Stimulated activated memory B cell treated with anti-CD40 and anti-IgM and Interleukin-4, amounts not matched to agents 10 μg/mL and 1 μg/mL and 100 μg/mL, for 72 hours (primary cell): ENCODE results near the gene TDRD6.
"Not testable (repeated sequence)": the region's sequence is repeated elsewhere in the genome, so short reads cannot be mapped to it uniquely, and the experiment has no call there.

Experiments used
- ATAC-seq: fragments of 150-1000 bp; cut with Tn5 transposase; 2 replicates; pipeline ENCODE4 v1.10.0; 2021
- H3K27ac Mint-ChIP-seq: one replicate; pipeline ENCODE4 v1.8.0; 2022; ENCODE audit warnings: mild to moderate bottlenecking, mixed read lengths
- H3K27me3 Mint-ChIP-seq: one replicate; pipeline ENCODE4 v1.8.0; 2022; ENCODE audit warnings: mixed read lengths
- H3K36me3 Mint-ChIP-seq: one replicate; pipeline ENCODE4 v1.8.0; 2022; ENCODE audit warnings: mixed read lengths
- H3K4me1 Mint-ChIP-seq: one replicate; pipeline ENCODE4 v1.8.0; 2022; ENCODE audit warnings: mixed read lengths
- H3K4me3 Mint-ChIP-seq: one replicate; pipeline ENCODE4 v1.8.0; 2022; ENCODE audit warnings: mild to moderate bottlenecking, moderate library complexity, mixed read lengths
- H3K9me3 Mint-ChIP-seq: one replicate; pipeline ENCODE4 v1.8.0; 2022; ENCODE audit warnings: mixed read lengths

The TDRD6 gene, protein sequence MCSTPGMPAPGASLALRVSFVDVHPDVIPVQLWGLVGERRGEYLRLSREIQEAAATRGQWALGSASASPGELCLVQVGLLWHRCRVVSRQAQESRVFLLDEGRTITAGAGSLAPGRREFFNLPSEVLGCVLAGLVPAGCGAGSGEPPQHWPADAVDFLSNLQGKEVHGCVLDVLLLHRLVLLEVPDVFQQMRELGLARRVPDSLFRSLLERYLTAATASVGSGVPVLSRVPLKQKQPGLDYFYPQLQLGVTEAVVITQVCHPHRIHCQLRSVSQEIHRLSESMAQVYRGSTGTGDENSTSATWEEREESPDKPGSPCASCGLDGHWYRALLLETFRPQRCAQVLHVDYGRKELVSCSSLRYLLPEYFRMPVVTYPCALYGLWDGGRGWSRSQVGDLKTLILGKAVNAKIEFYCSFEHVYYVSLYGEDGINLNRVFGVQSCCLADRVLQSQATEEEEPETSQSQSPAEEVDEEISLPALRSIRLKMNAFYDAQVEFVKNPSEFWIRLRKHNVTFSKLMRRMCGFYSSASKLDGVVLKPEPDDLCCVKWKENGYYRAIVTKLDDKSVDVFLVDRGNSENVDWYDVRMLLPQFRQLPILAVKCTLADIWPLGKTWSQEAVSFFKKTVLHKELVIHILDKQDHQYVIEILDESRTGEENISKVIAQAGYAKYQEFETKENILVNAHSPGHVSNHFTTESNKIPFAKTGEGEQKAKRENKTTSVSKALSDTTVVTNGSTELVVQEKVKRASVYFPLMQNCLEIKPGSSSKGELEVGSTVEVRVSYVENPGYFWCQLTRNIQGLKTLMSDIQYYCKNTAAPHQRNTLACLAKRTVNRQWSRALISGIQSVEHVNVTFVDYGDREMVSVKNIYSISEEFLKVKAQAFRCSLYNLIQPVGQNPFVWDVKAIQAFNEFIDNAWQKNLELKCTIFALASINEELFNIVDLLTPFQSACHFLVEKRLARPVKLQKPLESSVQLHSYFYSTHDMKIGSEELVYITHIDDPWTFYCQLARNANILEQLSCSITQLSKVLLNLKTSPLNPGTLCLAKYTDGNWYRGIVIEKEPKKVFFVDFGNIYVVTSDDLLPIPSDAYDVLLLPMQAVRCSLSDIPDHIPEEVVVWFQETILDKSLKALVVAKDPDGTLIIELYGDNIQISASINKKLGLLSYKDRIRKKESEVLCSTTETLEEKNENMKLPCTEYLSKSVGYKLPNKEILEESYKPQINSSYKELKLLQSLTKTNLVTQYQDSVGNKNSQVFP (N-terminal part only)

DNA sequence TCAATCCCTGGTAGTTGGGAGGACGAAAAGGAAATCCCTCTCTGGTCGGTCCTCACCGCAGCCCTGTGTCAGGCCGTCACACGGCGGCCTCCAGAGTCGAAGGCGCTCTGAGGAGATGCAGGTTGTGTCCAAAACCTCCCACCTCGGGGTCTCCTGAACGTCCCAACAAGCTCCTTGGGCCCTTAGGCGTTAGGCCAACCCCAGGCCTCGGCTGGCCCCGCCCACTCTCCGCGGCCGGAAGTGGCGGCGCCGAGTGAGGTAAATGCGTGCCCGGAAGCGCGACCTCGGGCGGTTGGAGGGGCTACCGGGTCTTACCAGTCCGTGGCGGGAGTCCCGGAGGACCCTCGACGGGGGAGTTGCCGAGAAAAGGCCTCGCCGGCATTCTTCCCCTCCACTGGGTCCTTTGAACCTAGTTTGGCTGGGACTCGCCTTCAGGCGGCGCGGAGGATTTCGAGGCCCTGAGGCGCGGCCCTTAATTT, at the start of gene TDRD6:
Gene TDRD6 (plus strand): TSS at position 267 of the 479 bp plus-strand sequence. CDS start 244 bp downstream, outside the sequence.
- no peak for ATAC-seq
- no peaks in the 10 kb centered on the region for H3K4me1 Mint-ChIP-seq
- no peaks in the 10 kb centered on the region for H3K27me3 Mint-ChIP-seq
- no peaks in the 10 kb centered on the region for H3K36me3 Mint-ChIP-seq
- H3K27ac Mint-ChIP-seq: no peak within 1 kb of the TSS
- no peak within 1 kb of the TSS for H3K4me3 Mint-ChIP-seq
- no peaks in the 10 kb centered on the region for H3K9me3 Mint-ChIP-seq

DNA sequence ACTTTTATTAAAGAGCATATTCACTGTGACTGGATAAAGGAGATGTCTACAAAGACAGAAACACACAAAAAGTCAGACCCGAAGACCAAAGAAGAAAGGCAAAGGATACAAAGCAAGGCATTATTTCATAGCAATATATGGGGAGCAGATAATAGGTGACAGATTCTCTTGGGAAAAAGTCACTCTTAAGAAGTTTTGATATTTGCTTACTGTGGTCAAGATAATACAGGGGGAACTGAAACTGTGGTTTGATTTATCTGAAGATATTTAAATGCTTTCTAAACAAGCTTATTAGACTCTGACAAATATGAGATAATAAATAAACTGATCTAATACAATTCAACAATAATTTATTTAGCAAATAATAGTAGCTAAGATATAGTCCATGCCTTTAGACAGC, 49.8 kb upstream of the TDRD6 start:
- no peak overlapping the region for H3K4me3 Mint-ChIP-seq
- no peaks in the 10 kb centered on the region for H3K9me3 Mint-ChIP-seq
- no peaks in the 10 kb centered on the region for H3K36me3 Mint-ChIP-seq
- H3K27me3 Mint-ChIP-seq: peaks cover 42% of the 10 kb centered on the region
- no peak for ATAC-seq
- H3K27ac Mint-ChIP-seq: no peak overlapping the region
- H3K4me1 Mint-ChIP-seq: peaks cover 10% of the 10 kb centered on the region

- H3K36me3 Mint-ChIP-seq: no peaks in the 10 kb centered on the region
- H3K4me3 Mint-ChIP-seq: no peak overlapping the region
- no peaks in the 10 kb centered on the region for H3K9me3 Mint-ChIP-seq
- peaks cover 10% of the 10 kb centered on the region for H3K4me1 Mint-ChIP-seq
- ATAC-seq: no peak
- H3K27me3 Mint-ChIP-seq: peaks cover 46% of the 10 kb centered on the region
- H3K27ac Mint-ChIP-seq: no peak overlapping the region
Measured at GRCh38 chr6:46638650-46639049, 49.0 kb upstream of the TDRD6 start.

- Mint-ChIP-seq H3K4me3 (no peak overlapping the region), H3K9me3 (peaks cover 6% of the 10 kb centered on the region), H3K4me1 (peaks cover under 1% of the 10 kb centered on the region), H3K27me3 (peaks cover 34% of the 10 kb centered on the region), H3K36me3 (no peaks in the 10 kb centered on the region), H3K27ac (no peak overlapping the region)
- no peak for ATAC-seq
Measured at GRCh38 chr6:46642928-46643751, 44.5 kb upstream of the TDRD6 start.

- Mint-ChIP-seq H3K36me3 (no peaks in the 10 kb centered on the region), H3K27ac (no peak overlapping the region), H3K27me3 (peaks cover 31% of the 10 kb centered on the region), H3K9me3 (peaks cover 6% of the 10 kb centered on the region), H3K4me1 (no peaks in the 10 kb centered on the region), H3K4me3 (no peak overlapping the region)
- ATAC-seq: no peak
Measured at GRCh38 chr6:46645265-46645664, 42.4 kb upstream of the TDRD6 start.

DNA sequence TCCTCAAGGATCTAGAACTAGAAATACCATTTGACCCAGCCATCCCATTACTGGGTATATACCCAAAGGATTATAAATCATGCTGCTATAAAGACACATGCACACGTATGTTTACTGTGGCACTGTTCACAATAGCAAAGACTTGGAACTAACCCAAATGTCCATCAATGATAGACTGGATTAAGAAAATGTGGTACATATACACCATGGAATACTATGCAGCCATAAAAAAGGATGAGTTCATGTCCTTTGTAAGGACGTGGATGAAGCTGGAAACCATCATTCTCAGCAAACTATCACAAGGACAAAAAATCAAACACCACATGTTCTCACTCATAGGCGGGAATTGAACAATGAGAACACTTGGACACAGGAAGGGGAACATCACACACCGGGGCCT, 39.6 kb upstream of the TDRD6 start:
- H3K36me3 Mint-ChIP-seq, H3K9me3 Mint-ChIP-seq, H3K27ac Mint-ChIP-seq, ATAC-seq, H3K4me3 Mint-ChIP-seq: not testable (repeated sequence)
- H3K4me1 Mint-ChIP-seq: peaks cover 10% of the 10 kb centered on the region
- peaks cover 41% of the 10 kb centered on the region for H3K27me3 Mint-ChIP-seq

DNA sequence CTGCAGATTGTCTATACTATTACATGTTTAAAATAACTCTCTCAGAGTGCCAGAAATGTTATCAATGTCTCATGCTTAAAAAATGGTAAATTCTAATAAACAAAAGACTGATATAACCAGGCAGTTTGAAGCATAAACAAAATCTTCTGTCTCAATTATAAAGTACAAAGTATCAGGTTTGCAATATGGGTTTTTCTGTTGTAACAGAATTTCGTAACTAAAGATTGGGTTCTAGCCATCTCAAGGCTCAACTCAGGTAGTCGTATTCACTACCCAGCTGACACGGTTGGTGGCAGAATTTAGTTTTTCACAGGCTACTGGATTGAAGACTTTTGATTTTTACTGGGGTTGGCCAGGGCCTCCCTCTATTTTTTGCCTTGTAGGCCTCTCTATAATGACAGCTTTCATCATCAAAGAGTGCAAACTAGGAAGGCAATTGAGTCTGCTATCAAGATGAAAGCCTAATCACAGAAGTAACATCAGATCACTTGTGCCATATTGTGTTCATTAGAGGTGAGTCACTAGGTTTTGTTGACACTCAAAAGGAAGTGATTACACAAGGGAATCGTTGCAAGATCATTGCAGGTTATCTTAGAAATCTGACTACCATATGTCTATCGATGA, 38.7 kb upstream of the TDRD6 start:
- Mint-ChIP-seq H3K4me1 (peaks cover 16% of the 10 kb centered on the region), H3K9me3 (peaks cover 6% of the 10 kb centered on the region), H3K27ac (no peak overlapping the region), H3K27me3 (peaks cover 47% of the 10 kb centered on the region), H3K4me3 (no peak overlapping the region), H3K36me3 (no peaks in the 10 kb centered on the region)
- ATAC-seq: no peak

DNA sequence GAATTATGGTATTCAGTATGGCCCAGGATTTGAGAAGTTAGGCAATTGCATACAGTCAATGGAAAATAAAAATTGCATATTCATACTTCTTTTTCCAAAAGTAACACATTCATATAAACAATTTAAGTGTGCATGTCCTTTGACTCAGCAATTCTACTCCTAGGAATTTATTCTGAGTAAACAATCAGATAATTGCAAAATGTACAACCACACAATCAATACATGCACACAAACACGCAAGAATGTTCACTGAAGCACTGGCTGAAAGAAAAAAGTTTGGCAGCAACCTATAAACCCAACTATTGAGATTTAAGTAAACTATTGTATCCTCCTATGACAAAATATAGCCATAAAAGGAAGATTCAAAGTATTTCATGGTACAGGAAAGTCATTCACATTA, 36.7 kb upstream of the TDRD6 start:
- H3K9me3 Mint-ChIP-seq: no peaks in the 10 kb centered on the region
- no peak for ATAC-seq
- H3K4me3 Mint-ChIP-seq: no peak overlapping the region
- no peak overlapping the region for H3K27ac Mint-ChIP-seq
- peaks cover 64% of the 10 kb centered on the region for H3K27me3 Mint-ChIP-seq
- peaks cover 16% of the 10 kb centered on the region for H3K4me1 Mint-ChIP-seq
- H3K36me3 Mint-ChIP-seq: no peaks in the 10 kb centered on the region

DNA sequence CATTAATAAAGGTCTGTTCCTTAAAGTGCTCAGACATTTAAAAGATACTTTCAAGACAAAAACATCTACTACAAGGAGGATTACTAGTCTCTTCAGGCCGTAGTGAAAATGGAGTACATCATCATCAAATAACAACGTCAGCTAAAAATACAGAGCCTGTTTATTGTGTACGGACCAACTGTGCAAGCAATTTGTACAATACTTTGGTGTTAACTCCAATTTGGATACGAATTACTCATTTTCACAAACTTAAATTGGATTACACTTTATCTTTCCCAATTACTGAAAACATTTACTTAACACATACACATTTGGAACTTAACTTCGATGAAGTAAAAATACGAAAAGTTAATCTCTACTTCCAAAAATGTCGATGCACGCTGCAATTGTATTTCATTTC, 35.9 kb upstream of the TDRD6 start:
- H3K27me3 Mint-ChIP-seq: peaks cover 65% of the 10 kb centered on the region
- H3K27ac Mint-ChIP-seq: no peak overlapping the region
- H3K36me3 Mint-ChIP-seq: no peaks in the 10 kb centered on the region
- H3K9me3 Mint-ChIP-seq: no peaks in the 10 kb centered on the region
- H3K4me3 Mint-ChIP-seq: no peak overlapping the region
- no peak for ATAC-seq
- peaks cover 16% of the 10 kb centered on the region for H3K4me1 Mint-ChIP-seq

DNA sequence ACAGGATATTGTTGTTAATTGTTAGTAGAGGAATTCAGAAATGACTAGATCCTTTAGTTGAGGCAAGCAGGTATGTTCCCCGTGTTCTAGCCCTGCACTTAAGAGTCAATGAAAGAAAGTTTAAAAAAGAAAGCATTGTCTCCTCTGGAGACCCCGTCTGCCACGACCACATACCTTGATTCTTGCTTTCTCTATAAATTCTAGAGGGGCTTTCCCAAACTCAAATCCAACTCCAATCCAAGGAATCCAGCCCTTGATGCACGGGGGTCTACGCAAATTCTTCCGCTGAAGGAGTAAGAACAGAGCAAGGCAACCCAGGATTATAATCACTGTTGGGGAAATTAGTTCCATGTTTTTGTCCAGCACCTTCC, 35.5 kb upstream of the TDRD6 start:
- Mint-ChIP-seq H3K4me1 (peaks cover 16% of the 10 kb centered on the region), H3K9me3 (no peaks in the 10 kb centered on the region), H3K36me3 (no peaks in the 10 kb centered on the region), H3K27ac (no peak overlapping the region), H3K4me3 (peak overlapping the region; percentile 87), H3K27me3 (peaks cover 65% of the 10 kb centered on the region)
- no peak for ATAC-seq

GRCh38 chr6:46652603-46653438, 34.9 kb upstream of the TDRD6 start, which contains the start of the genes CYP39A1 and SLC25A27:
CYP39A1 (minus strand) TSS chr6:46652818; CDS start chr6:46652582, 236 bp downstream.
SLC25A27 (plus strand) TSS chr6:46652975; CDS start chr6:46653193, 218 bp downstream.
- peaks cover 64% of the 10 kb centered on the region for H3K27me3 Mint-ChIP-seq
- peak within 1 kb of the TSS; percentile 87 for H3K4me3 Mint-ChIP-seq
- no peak within 1 kb of the TSS for H3K27ac Mint-ChIP-seq
- H3K36me3 Mint-ChIP-seq: no peaks in the 10 kb centered on the region
- peaks cover 16% of the 10 kb centered on the region for H3K4me1 Mint-ChIP-seq
- peak; percentile 100 for ATAC-seq
- H3K9me3 Mint-ChIP-seq: no peaks in the 10 kb centered on the region

DNA sequence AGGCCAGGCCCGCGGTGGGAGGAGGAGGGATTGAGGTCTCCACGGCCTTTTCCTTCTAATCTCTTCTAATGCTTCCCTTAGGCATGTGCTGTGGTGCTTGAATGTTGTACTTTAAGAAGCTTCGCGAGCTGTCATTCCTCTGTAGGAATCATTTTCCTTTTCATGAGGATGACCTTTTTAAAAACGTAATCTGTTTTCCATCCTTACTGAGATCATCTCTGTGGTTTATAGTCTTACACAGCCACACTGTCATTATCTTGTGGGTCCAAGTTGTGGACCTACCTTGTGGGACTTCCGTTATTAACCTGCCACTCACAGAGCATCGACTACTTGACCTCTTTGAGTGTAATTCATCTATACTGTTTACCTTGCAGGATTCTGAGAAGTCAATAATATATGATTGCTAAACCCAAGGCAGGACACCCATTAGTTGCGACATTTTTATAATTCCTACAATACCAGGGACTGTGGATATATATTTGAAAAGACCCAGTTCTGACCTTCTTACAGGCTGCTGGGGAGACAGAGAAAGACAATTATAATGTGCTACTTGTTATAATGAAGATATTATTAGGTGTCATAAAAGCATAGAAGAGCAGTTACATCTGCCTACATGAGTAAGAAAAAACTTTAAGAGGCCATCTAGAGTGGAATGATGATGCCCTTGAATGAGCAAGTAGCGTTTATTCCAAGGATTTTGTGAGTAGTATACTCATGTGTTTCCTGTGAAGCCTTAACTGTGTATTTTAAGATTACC, 34.1 kb upstream of the TDRD6 start:
- Mint-ChIP-seq H3K27me3 (peaks cover 57% of the 10 kb centered on the region), H3K36me3 (no peaks in the 10 kb centered on the region), H3K4me3 (peak overlapping the region; percentile 87), H3K27ac (no peak overlapping the region), H3K4me1 (peaks cover 16% of the 10 kb centered on the region), H3K9me3 (no peaks in the 10 kb centered on the region)
- no peak for ATAC-seq

GRCh38 chr6:46655803-46656202, 31.9 kb upstream of the TDRD6 start:
- Mint-ChIP-seq H3K4me3 (no peak overlapping the region), H3K9me3 (no peaks in the 10 kb centered on the region), H3K36me3 (no peaks in the 10 kb centered on the region), H3K27ac (no peak overlapping the region), H3K4me1 (peaks cover 16% of the 10 kb centered on the region), H3K27me3 (peaks cover 40% of the 10 kb centered on the region)
- ATAC-seq: no peak
